Stimulated activated naive CD4-positive, alpha-beta T cell treated with Interleukin-2 at 50 U/mL for 16 hours (primary cell): ENCODE measurements around the gene RIBC1.
"Not testable (repeated sequence)": the region's sequence is repeated elsewhere in the genome, so short reads cannot be mapped to it uniquely, and the experiment has no call there.

ENCODE experiments used
- DNase-seq: peaks from one replicate; lab custom pipeline; 2025; lab: John Stamatoyannopoulos, UW

RIBC1 gene

GRCh38 chrX:53422861-53423306 is at the start of gene RIBC1:
Gene RIBC1 (plus strand): TSS chrX:53422873. CDS start chrX:53426277, 3,404 bp downstream.
- DNase-seq: no peak

- DNase-seq: no peak
These were observed 49.4 kb upstream of the RIBC1 start for GRCh38 chrX:53373307-53373706.

GRCh38 chrX:53374222-53374820 is 48.4 kb upstream of the RIBC1 start:
- DNase-seq: no peak

GRCh38 chrX:53374923-53375322 is 47.8 kb upstream of the RIBC1 start:
- DNase-seq: no peak

- no peak for DNase-seq
These were observed 45.8 kb upstream of the RIBC1 start for GRCh38 chrX:53376888-53377287.

GRCh38 chrX:53377464-53377863 is 45.2 kb upstream of the RIBC1 start:
- no peak for DNase-seq

- DNase-seq: no peak
These were observed 43.5 kb upstream of the RIBC1 start for GRCh38 chrX:53379008-53379710.

GRCh38 chrX:53379747-53380146 is 42.9 kb upstream of the RIBC1 start:
- DNase-seq: no peak

GRCh38 chrX:53383376-53384076 is 39.1 kb upstream of the RIBC1 start:
- no peak for DNase-seq

GRCh38 chrX:53395605-53396298 is 26.9 kb upstream of the RIBC1 start:
- DNase-seq: no peak

- DNase-seq: no peak
These were observed 24.5 kb upstream of the RIBC1 start for GRCh38 chrX:53398216-53398615.

- DNase-seq: no peak
These were observed 19.1 kb upstream of the RIBC1 start for GRCh38 chrX:53403535-53403934.

- no peak for DNase-seq
These were observed 10.2 kb upstream of the RIBC1 start for GRCh38 chrX:53412446-53412845.

- not testable (repeated sequence) for DNase-seq
These were observed 2.3 kb upstream of the RIBC1 start for GRCh38 chrX:53420351-53420750.

GRCh38 chrX:53421125-53421524 is 1.5 kb upstream of the RIBC1 start:
- DNase-seq: no peak

GRCh38 chrX:53421772-53422085 is 944 bp upstream of the RIBC1 start:
- peak; percentile 54 for DNase-seq

- DNase-seq: peak; percentile 93
These were observed 400 bp upstream of the RIBC1 start, which contains the start of gene SMC1A for GRCh38 chrX:53422086-53422860. Gene SMC1A (minus strand): TSS chrX:53422654. CDS start chrX:53422600, 54 bp downstream.

GRCh38 chrX:53429755-53430154 is 7.1 kb downstream of the RIBC1 start:
- DNase-seq: no peak

GRCh38 chrX:53430231-53430630 is 7.6 kb downstream of the RIBC1 start:
- DNase-seq: no peak

GRCh38 chrX:53433651-53434639 is 11.3 kb downstream of the RIBC1 start, which contains the start of gene HSD17B10:
Gene HSD17B10 (minus strand): TSS chrX:53434370. CDS start chrX:53434345, 25 bp downstream.
- peak; percentile 88 for DNase-seq
